HUES48 (cell line): Measurements from ENCODE around the gene CNTROB.

Experiments used
- H3K27ac ChIP-seq: one replicate; pipeline ENCODE4 v1.7.0; 2013; ENCODE audit warnings: low read depth, low read length, inconsistent platforms
- H3K27me3 ChIP-seq: 2 replicates; pipeline ENCODE4 v1.6.1; 2013; ENCODE audit warnings: mild to moderate bottlenecking, low read length; ENCODE audit not compliant: control insufficient read depth, insufficient read depth
- H3K36me3 ChIP-seq: 2 replicates; pipeline ENCODE4 v1.6.1; 2013; ENCODE audit warnings: low read length; ENCODE audit not compliant: control insufficient read depth, insufficient read depth
- H3K4me1 ChIP-seq: 2 replicates; pipeline ENCODE4 v1.6.1; 2013; ENCODE audit warnings: mild to moderate bottlenecking, low read length; ENCODE audit not compliant: control insufficient read depth, insufficient read depth
- H3K4me3 ChIP-seq: 2 replicates; pipeline ENCODE4 v1.5.1; 2013; ENCODE audit warnings: mild to moderate bottlenecking, low read depth, low read length
- H3K9ac ChIP-seq: 2 replicates; pipeline ENCODE4 v1.6.1; 2013; ENCODE audit warnings: mild to moderate bottlenecking, low read depth, low read length, moderate library complexity
- H3K9me3 ChIP-seq: 2 replicates; pipeline ENCODE4 v1.6.1; 2013; ENCODE audit warnings: low read length; ENCODE audit not compliant: control insufficient read depth, insufficient read depth

The CNTROB gene

DNA sequence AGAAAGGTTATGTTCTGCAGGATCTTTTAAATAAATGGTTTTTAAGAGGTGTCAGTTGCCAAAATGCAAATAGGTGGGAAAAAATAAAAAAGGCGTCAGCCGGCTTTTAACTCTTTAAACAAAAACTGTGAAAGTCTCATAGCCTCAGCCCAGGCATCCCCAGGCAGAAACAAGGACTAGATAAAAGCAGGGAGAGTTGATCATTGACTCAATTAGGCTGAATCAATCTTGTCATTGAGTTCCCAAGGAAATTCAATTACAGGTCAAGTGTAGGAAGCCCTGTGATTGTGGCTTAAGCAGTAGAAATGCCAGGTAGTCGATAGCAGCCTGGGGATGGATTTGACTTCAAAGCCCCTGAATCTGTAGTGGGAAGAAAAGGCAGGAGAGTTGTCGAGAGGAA is 39.6 kb downstream of the CNTROB start:
- Histone ChIP-seq H3K36me3 (no peaks in the 10 kb centered on the region), H3K27me3 (no peaks in the 10 kb centered on the region), H3K9ac (no peak overlapping the region), H3K4me3 (no peak overlapping the region), H3K4me1 (no peaks in the 10 kb centered on the region), H3K9me3 (no peaks in the 10 kb centered on the region), H3K27ac (no peak overlapping the region)

DNA sequence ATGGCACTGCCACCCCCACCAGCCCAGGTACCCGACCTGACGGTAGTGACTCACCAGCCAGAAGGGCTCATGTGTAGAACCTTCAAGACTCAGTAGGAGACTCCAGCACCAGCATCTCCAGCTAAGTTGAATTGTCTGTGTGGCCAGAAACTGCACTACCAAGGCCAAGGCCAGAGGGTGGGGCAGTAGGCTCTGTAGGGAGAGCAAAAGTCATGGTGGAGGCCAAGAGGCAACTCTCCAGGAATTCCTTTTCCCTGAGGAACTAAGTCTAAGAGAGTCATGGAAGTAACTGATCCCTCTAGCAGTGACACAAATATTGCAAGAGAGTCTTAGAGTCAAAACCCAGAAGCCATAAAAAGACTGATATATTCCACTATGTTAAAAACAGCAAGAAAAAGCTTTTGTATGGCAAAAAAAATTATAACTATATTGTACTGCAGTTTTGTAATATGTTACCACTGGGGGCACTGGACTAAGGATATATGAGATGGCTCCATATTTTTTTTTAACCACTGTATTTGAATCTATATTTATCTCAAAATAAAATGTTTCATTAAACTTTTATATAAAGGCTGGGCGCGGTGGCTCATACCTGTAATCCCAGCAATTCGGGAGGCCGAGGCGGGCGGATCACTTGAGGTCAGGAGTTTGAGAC is 40.3 kb downstream of the CNTROB start:
- no peaks in the 10 kb centered on the region for H3K4me1 ChIP-seq
- H3K9ac ChIP-seq = no peak overlapping the region
- no peaks in the 10 kb centered on the region for H3K36me3 ChIP-seq
- no peaks in the 10 kb centered on the region for H3K9me3 ChIP-seq
- H3K27me3 ChIP-seq = no peaks in the 10 kb centered on the region
- H3K27ac ChIP-seq = no peak overlapping the region
- no peak overlapping the region for H3K4me3 ChIP-seq

DNA sequence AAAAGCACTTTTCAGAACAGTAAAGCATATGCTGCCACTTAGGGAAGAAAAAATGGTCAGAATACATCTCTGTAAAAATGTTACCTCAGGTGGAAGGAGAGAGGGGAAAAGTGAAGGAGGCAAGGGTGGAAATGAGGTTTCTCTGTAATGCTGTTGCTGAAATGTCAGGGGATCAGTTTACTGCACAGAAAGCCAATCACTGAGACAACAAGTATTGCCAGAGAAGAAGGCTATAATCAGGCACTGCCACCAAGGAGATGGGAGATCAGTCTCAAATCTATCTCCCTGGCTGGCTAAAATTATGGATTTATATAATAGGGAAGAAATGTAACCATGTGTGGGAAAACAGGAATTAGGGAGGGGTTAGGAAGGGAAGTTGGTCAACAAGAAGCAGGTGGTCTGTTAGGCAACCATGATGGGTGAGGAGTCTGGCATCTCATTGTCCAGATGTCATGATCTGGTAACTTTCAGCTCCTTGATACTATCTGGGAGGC is 42.7 kb downstream of the CNTROB start:
- no peaks in the 10 kb centered on the region for H3K4me1 ChIP-seq
- H3K27me3 ChIP-seq = no peaks in the 10 kb centered on the region
- no peaks in the 10 kb centered on the region for H3K36me3 ChIP-seq
- no peak overlapping the region for H3K9ac ChIP-seq
- H3K27ac ChIP-seq = no peak overlapping the region
- no peak overlapping the region for H3K4me3 ChIP-seq
- no peaks in the 10 kb centered on the region for H3K9me3 ChIP-seq

DNA sequence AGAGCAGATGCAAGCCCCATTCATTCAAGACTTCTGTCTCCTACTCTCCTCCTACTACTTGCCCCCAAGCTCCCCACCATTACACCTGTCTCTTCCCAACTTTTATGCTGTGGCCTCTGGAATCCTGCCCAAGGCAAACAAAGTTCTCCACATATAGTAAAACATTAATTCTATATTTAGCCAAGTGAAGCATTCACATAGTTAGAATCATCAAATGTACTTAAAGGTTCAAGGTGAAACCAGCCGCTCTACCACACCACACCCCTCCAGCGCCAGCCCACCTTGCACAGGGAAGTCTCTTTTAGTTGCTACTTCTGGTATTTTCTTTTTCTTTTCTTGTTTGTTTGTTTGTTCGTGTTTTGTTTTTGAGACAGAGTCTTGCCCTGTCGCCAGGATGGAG is 45.0 kb downstream of the CNTROB start:
- H3K9ac ChIP-seq = no peak overlapping the region
- H3K4me1 ChIP-seq = no peaks in the 10 kb centered on the region
- no peaks in the 10 kb centered on the region for H3K36me3 ChIP-seq
- H3K27ac ChIP-seq = no peak overlapping the region
- H3K27me3 ChIP-seq = no peaks in the 10 kb centered on the region
- no peaks in the 10 kb centered on the region for H3K9me3 ChIP-seq
- H3K4me3 ChIP-seq = no peak overlapping the region

DNA sequence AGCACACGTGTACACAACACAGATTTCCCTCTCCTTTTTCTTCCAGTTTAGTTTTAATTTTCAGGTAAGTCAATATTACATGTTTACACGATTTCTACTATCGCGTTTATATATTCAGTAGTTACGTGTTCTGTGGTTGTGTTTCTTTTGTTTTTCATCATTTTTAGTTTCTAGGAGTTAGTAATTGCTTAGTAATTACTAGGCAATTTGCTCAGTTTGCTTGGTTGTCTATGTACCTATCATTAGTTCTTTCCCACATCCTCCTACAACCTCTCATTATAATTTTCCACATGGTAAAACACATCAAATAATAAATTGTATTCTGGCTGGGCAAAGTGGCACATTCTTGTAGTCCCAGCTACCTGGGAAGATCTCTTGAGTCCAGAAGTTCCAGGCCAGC is 45.8 kb downstream of the CNTROB start:
- no peaks in the 10 kb centered on the region for H3K4me1 ChIP-seq
- H3K36me3 ChIP-seq = no peaks in the 10 kb centered on the region
- no peak overlapping the region for H3K9ac ChIP-seq
- no peaks in the 10 kb centered on the region for H3K9me3 ChIP-seq
- H3K27me3 ChIP-seq = no peaks in the 10 kb centered on the region
- no peak overlapping the region for H3K27ac ChIP-seq
- no peak overlapping the region for H3K4me3 ChIP-seq

DNA sequence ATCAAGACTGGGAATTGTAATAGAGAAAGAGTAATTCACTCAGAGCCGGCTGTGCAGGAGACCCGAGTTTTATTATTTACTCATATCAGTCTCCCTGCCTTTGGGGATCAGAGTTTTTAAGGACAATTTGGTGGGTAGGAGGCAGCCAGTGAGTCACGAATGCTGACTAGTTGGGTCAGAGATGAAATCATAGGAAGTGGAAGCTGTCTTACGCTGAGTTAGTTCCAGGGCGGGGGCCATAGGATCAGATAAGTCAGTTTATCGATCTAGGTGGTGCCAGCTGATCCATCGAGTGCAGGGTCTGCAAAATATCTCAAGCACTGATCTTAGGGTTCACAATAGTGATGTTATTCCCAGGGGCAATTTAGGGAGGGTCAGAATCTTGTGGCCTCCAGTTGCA is 50.2 kb downstream of the CNTROB start:
- Histone ChIP-seq H3K4me3 (no peak overlapping the region), H3K27me3 (no peaks in the 10 kb centered on the region), H3K9ac (no peak overlapping the region), H3K4me1 (no peaks in the 10 kb centered on the region), H3K36me3 (no peaks in the 10 kb centered on the region), H3K27ac (no peak overlapping the region), H3K9me3 (no peaks in the 10 kb centered on the region)

DNA sequence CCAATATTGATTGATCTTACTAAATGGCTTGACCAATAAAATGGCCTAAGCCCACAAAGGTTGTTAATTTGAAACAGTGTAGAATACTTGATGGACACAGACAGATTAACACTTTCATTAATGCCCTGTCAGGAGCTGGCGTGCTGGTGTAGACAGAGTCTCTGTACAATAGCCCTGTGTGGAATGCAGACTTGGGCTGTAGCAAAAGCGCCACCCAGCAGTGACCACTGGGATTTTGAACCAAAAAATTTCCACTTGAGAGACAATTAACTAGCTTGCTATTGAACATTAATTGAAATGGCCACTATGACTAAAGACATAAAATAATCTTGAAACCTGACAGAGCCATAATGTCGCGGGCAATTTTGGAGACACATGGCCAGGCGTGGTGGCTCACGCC is 50.7 kb downstream of the CNTROB start:
- Histone ChIP-seq H3K4me1 (no peaks in the 10 kb centered on the region), H3K4me3 (no peak overlapping the region), H3K27me3 (no peaks in the 10 kb centered on the region), H3K9ac (no peak overlapping the region), H3K9me3 (no peaks in the 10 kb centered on the region), H3K27ac (no peak overlapping the region), H3K36me3 (no peaks in the 10 kb centered on the region)

- Histone ChIP-seq H3K27ac (no peak overlapping the region), H3K4me3 (no peak overlapping the region), H3K9me3 (no peaks in the 10 kb centered on the region), H3K4me1 (0 out of 2 replicates have a peak, but pooled peaks cover 2% of the 10 kb centered on the region), H3K9ac (no peak overlapping the region), H3K27me3 (peaks cover 8% of the 10 kb centered on the region), H3K36me3 (no peaks in the 10 kb centered on the region)
Observed at GRCh38 chr17:7984904-7985303, 52.9 kb downstream of the CNTROB start.

GRCh38 chr17:7987112-7987893 is 55.3 kb downstream of the CNTROB start:
- Histone ChIP-seq H3K4me3 (no peak overlapping the region), H3K27ac (no peak overlapping the region)

DNA sequence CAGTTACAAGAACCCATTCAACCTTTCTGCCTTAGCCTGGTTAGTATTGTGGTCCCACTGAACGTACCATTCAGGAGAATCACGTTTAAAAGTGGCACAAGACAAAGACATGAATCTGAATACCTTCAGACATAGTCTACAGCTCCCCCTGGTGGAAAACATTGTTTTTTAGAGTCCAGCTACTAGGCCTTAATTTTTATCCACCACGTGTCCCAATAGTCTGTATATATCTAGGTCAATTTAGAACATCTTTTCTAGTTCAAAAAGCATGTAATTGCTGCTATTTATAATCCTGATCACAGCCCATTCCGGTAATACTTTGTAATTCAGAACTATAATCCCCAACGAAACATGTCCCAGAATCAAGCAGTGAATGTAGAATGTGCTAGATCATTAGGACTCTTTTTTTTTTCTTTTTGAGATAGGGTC is 56.8 kb downstream of the CNTROB start:
- H3K9ac ChIP-seq = no peak overlapping the region
- H3K4me1 ChIP-seq = 0 out of 2 replicates have a peak, but pooled peaks cover 2% of the 10 kb centered on the region
- peaks cover 9% of the 10 kb centered on the region for H3K27me3 ChIP-seq
- H3K36me3 ChIP-seq = no peaks in the 10 kb centered on the region
- H3K4me3 ChIP-seq = no peak overlapping the region
- H3K27ac ChIP-seq = no peak overlapping the region
- no peaks in the 10 kb centered on the region for H3K9me3 ChIP-seq

More at GRCh38 chr17:7987112-7987893, 55.3 kb downstream of the CNTROB start:
- no peaks in the 10 kb centered on the region for H3K9me3 ChIP-seq
- 0 out of 2 replicates have a peak, but pooled peaks cover 2% of the 10 kb centered on the region for H3K4me1 ChIP-seq
- H3K9ac ChIP-seq = no peak overlapping the region
- H3K36me3 ChIP-seq = no peaks in the 10 kb centered on the region
- peaks cover 9% of the 10 kb centered on the region for H3K27me3 ChIP-seq
